AG09319 (cell line): ENCODE measurements around the gene ANKRD13A.
A peak's percentile ranks its signal among the peaks of the same experiment; 100 is the strongest.

Experiments
- DNase-seq: peaks from one replicate; pipeline ENCODE4 v3.0.0-alpha.2; 2010; ENCODE audit warnings: low read depth; ENCODE audit errors: extremely low read depth
- CTCF ChIP-seq: IDR thresholded peaks from 2 replicates; pipeline ENCODE4 v1.5.1; 2011; ENCODE audit warnings: low read depth, mild to moderate bottlenecking, inconsistent platforms, low read length, moderate library complexity

Gene ANKRD13A

GRCh38 chr12:110010853-110011723 is 11.9 kb downstream of the ANKRD13A start:
- no peak for TF ChIP-seq CTCF
- DNase-seq: no peak

- DNase-seq: no peak
- TF ChIP-seq CTCF: no peak
These were observed 12.9 kb downstream of the ANKRD13A start for GRCh38 chr12:110012137-110012536.

GRCh38 chr12:110012659-110013058 is 13.4 kb downstream of the ANKRD13A start:
- no peak for TF ChIP-seq CTCF
- no peak for DNase-seq

- TF ChIP-seq CTCF: no peak
- no peak for DNase-seq
These were observed 15.9 kb downstream of the ANKRD13A start for GRCh38 chr12:110015132-110015531.

- TF ChIP-seq CTCF: no peak
- DNase-seq: no peak
These were observed 21.7 kb downstream of the ANKRD13A start for GRCh38 chr12:110020956-110021355.

GRCh38 chr12:110023059-110023980 is 24.1 kb downstream of the ANKRD13A start:
- DNase-seq: peak; percentile 49
- no peak for TF ChIP-seq CTCF

GRCh38 chr12:110024051-110024450 is 24.8 kb downstream of the ANKRD13A start:
- TF ChIP-seq CTCF: no peak
- no peak for DNase-seq
